ENCODE results near the gene LPO.

DNA sequence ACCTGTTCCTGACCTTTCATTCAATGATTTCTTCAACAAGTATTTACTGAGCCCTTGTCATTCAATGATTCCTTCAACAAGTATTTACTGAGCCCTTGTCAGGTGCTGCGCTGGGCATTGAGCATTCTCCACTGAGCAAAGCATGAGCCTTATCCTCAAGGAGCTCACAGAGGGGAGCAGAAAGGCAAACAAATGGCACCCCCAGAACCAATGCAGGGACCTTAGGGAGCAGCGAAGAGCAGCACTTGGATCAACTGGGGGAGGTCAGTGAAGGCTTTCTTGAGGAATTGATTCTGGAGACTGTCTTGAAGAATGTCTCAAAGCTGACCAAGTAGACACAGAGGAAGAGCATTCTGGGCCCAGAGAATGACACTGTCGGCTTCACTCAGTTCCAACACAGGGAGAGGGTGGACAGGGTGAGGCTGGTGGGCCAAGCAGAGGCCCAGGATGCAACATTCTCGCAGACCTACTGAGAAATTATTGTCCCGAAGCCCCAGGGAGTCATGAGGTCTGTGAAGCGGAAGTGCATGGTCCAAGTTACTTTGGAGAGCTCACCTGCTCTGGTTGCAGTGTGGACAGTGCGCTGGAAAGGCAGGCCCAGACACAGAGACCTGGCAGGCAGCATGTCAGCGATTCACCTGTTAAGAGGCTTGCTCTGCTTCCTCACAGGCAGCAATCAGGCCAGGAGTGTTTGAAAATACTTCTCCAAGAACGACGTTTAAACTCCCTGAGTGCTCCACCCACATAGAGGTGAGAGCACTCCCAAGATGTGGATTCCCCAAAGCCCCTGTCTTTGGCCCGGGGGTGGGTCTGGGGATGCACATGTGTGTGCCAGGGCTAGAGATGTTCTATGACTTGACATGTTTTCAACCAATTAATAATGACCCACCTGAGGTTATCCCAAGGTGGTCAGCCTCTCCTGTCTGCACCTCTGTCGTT is 45.6 kb downstream of the LPO start:
- TF ChIP-seq CTCF (IDR thresholded peaks at IDR 0.05; ENCODE audit: borderline replicate concordance, extremely low read depth, low read length, poor library complexity, severe bottlenecking) = no peak
- no peak for TF ChIP-seq EZH2 (IDR thresholded peaks at IDR 0.05; ENCODE audit: borderline replicate concordance, low read depth, low read length, severe bottlenecking)
